Measurements from ENCODE around the gene SRGAP3.

- no peak for TF ChIP-seq CSDC2 (CRISPR knock-in tag; IDR thresholded peaks at IDR 0.05)
- TF ChIP-seq RARB (CRISPR knock-in tag; IDR thresholded peaks at IDR 0.05) = no peak
These were observed 22.5 kb upstream of the SRGAP3 start for GRCh38 chr3:9271903-9272302.
